ENCODE measurements around the gene ST3GAL4.

GRCh38 chr11:126344141-126345080, 11.1 kb upstream of the ST3GAL4 start:
- TF ChIP-seq CTCF (conservative IDR thresholded peaks at IDR 0.05; ENCODE audit: low read length) = no peak
- no peak for TF ChIP-seq EZH2phosphoT487 (IDR thresholded peaks at IDR 0.05; ENCODE audit: borderline replicate concordance)
